RWPE2 (cell line): ENCODE results near the gene SLC9A7.

Experiments
- ATAC-seq: fragments of 200-7000 bp; cut with Tn5 transposase; 3 replicates; pipeline ENCODE4 v1.9.1; 2021; ENCODE audit warnings: low read depth
- DNase-seq: peaks from one replicate; pipeline ENCODE4 v3.0.0-alpha.2; 2020; ENCODE audit warnings: low spot score
- H3K27ac ChIP-seq: fragments of 450-650 bp; 2 replicates; pipeline ENCODE4 v1.5.1; 2017; ENCODE audit warnings: mild to moderate bottlenecking; ENCODE audit not compliant: poor library complexity, severe bottlenecking
- H3K27me3 ChIP-seq: fragments of 250-450 bp; sonication (Bioruptor Pico); 2 replicates; pipeline ENCODE4 v1.5.1; 2021; ENCODE audit warnings: mild to moderate bottlenecking, moderate library complexity; ENCODE audit not compliant: insufficient read depth, poor library complexity, severe bottlenecking
- H3K36me3 ChIP-seq: fragments of 250-450 bp; sonication (Bioruptor Pico); 2 replicates; pipeline ENCODE4 v1.5.1; 2020; ENCODE audit warnings: low read depth, mild to moderate bottlenecking, moderate library complexity
- H3K4me1 ChIP-seq: fragments of 250-450 bp; sonication (Bioruptor Pico); 2 replicates; pipeline ENCODE4 v1.5.1; 2021; ENCODE audit warnings: mild to moderate bottlenecking, moderate library complexity; ENCODE audit not compliant: insufficient read depth, poor library complexity, severe bottlenecking
- H3K4me3 ChIP-seq: fragments of 250-450 bp; sonication (Bioruptor Pico); 2 replicates; pipeline ENCODE4 v1.5.1; 2021; ENCODE audit warnings: mild to moderate bottlenecking, moderate library complexity; ENCODE audit not compliant: severe bottlenecking
- H3K9me3 ChIP-seq: fragments of 250-450 bp; sonication (Bioruptor Pico); 2 replicates; pipeline ENCODE4 v1.5.1; 2021; ENCODE audit warnings: mild to moderate bottlenecking, moderate library complexity; ENCODE audit not compliant: severe bottlenecking
- TF ChIP-seq, protein P1 (sequence below): fragments of 450-650 bp; IDR thresholded peaks from one replicate; pipeline ENCODE4 v1.5.1; 2017; ENCODE audit warnings: mild to moderate bottlenecking, moderate library complexity; ENCODE audit not compliant: poor library complexity, severe bottlenecking

The SLC9A7 gene

DNA sequence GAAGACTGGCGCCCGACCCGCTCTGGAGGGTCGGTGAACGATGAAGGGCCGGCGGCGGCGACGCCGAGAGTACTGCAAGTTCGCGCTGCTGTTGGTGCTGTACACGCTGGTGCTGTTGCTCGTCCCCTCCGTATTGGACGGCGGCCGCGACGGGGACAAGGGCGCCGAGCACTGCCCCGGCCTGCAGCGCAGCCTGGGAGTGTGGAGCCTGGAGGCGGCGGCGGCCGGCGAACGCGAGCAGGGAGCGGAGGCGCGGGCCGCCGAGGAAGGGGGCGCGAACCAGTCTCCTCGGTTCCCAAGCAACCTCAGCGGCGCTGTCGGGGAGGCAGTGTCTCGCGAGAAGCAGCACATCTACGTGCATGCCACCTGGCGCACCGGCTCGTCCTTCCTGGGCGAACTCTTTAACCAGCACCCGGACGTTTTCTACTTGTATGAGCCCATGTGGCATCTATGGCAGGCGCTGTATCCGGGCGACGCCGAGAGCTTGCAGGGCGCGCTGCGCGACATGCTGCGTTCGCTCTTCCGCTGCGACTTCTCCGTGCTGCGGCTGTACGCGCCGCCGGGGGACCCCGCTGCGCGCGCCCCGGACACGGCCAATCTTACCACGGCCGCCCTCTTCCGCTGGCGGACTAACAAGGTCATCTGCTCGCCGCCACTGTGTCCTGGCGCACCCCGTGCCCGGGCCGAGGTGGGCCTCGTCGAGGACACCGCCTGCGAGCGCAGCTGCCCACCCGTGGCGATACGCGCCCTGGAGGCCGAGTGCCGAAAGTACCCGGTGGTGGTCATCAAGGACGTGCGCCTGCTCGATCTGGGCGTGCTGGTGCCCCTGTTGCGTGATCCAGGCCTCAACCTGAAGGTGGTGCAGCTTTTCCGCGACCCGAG is 184.8 kb downstream of the SLC9A7 start:
- H3K27ac ChIP-seq: peak overlapping the region; percentile 29
- DNase-seq (peak; percentile 72), ATAC-seq (peak; percentile 51)
- no peaks in the 10 kb centered on the region for H3K9me3 ChIP-seq
- H3K4me3 ChIP-seq: peak overlapping the region; percentile 60
- no peaks in the 10 kb centered on the region for H3K27me3 ChIP-seq
- TF ChIP-seq, protein P1, sequence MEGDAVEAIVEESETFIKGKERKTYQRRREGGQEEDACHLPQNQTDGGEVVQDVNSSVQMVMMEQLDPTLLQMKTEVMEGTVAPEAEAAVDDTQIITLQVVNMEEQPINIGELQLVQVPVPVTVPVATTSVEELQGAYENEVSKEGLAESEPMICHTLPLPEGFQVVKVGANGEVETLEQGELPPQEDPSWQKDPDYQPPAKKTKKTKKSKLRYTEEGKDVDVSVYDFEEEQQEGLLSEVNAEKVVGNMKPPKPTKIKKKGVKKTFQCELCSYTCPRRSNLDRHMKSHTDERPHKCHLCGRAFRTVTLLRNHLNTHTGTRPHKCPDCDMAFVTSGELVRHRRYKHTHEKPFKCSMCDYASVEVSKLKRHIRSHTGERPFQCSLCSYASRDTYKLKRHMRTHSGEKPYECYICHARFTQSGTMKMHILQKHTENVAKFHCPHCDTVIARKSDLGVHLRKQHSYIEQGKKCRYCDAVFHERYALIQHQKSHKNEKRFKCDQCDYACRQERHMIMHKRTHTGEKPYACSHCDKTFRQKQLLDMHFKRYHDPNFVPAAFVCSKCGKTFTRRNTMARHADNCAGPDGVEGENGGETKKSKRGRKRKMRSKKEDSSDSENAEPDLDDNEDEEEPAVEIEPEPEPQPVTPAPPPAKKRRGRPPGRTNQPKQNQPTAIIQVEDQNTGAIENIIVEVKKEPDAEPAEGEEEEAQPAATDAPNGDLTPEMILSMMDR: no peak
- no peaks in the 10 kb centered on the region for H3K36me3 ChIP-seq
- H3K4me1 ChIP-seq: peaks cover 7% of the 10 kb centered on the region

DNA sequence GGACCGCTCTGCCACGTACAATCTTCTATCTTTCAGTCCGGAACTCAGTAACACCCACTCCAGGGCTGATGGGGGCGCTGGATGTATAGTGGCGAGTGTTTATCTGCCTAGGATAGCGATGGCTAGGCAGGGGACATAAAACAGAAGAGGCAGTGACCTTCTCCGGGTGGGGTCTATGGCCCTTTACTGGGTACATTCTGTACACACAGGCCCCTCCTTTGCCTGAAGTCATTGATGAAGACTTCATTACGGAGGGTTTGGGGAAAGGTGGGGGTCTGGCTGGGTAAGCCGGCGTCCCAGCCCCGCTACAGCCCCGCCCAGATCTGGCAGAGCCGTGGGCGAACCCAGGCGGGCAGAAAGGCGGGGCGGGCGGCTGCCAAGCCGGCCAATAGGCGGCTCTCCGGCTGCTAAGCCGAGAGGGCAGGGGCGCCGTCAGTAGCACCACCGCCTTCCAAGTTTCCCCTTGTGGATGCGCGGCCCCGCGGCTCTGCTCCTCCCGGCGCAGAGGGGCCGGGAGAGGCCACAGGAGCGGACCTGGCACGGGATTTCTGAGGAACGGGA is 185.5 kb downstream of the SLC9A7 start, which contains the start of gene CHST7:
TSS of gene CHST7 (plus strand) at position 435 of the 561 bp plus-strand sequence. CDS start 167 bp downstream, outside the sequence.
- ATAC-seq (peak; percentile 74), DNase-seq (peak; percentile 56)
- no peaks in the 10 kb centered on the region for H3K27me3 ChIP-seq
- peak within 1 kb of the TSS; percentile 29 for H3K27ac ChIP-seq
- H3K4me1 ChIP-seq: peaks cover 7% of the 10 kb centered on the region
- H3K4me3 ChIP-seq: peak within 1 kb of the TSS; percentile 60
- no peaks in the 10 kb centered on the region for H3K36me3 ChIP-seq
- TF ChIP-seq, protein P1: peak; percentile 46
- no peaks in the 10 kb centered on the region for H3K9me3 ChIP-seq

DNA sequence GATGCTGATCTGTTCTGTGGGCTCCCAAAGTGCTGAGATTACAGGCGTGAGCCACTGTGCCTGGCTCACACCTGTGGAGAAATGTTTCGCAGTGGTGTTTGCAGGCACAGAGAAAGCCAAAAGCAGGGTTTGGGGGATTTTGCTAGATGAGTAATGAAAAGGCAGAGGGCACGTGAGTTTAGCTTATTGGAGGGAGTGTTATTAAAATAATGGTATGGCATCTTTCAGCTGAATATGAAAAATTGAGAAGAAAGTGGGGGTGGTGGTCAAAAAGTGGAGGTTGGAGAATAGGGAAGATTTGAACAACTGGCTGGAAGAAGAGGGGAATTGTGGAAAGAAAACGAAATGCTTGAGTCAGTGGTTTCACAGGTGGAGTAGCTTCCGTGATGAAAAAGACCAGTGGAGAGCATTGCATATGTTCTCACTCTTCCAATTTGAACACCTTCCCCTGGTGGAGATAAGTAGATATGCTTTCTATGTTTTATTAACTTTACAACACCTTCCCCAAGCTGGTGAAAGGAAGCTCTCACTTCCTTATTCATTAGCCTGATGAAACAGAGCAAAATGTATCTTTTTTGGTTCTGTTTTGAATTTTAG is 186.5 kb downstream of the SLC9A7 start:
- TF ChIP-seq, protein P1: no peak
- H3K27ac ChIP-seq: peak overlapping the region; percentile 29
- no peaks in the 10 kb centered on the region for H3K9me3 ChIP-seq

DNA sequence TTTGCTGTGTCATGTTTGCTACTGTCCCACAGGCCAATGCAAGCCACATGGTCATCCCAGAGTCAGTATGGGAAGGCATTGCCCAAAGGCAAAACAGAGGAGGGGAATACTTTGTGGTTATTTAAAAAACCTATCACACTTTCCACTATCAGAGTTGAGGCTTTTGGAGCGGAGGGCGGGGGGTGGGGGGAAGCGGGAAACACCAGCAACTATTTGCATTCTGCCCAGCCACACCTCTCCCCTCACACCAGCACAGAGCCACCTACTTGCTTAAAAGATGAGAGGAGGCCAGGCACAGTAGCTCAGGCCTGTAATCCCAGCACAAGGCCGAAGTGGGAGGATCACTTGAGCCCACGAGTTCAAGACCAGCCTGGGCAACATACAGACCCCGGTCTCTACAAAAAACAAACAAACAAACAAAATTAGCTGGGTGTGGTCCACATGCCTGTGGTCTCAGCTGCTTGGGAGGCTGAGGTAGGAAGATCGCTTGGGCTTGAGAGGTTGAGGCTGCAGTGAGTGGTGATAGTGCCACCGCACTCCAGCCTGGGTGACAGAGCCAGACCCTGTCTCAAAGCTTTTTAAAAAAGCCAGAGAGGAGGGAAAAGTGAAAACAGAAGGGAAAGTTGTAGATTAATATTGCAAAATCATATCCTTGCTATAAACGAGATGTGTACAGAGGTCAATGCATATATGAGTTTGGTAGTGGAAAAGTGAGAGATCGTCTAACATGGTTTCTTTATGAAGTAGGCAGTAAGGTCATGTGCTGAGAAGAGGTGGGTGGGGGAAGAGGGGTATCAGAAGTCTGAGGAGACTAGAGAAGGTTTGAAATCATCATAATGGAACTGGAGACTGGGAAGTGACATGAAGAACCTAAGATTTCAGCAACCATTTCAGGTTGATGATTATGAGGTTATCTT is 187.2 kb downstream of the SLC9A7 start:
- Histone ChIP-seq H3K27me3 (no peaks in the 10 kb centered on the region), H3K9me3 (no peaks in the 10 kb centered on the region), H3K4me1 (peaks cover 6% of the 10 kb centered on the region), H3K36me3 (no peaks in the 10 kb centered on the region), H3K27ac (no peak overlapping the region), H3K4me3 (no peak overlapping the region)
- TF ChIP-seq, protein P1: no peak
- ATAC-seq (no peak), DNase-seq (no peak)

More for the DNA sequence above, 186.5 kb downstream of the SLC9A7 start:
- no peaks in the 10 kb centered on the region for H3K36me3 ChIP-seq
- no peak overlapping the region for H3K4me3 ChIP-seq
- ATAC-seq (no peak), DNase-seq (no peak)
- peaks cover 10% of the 10 kb centered on the region for H3K4me1 ChIP-seq
- H3K27me3 ChIP-seq: no peaks in the 10 kb centered on the region
